Vagina (tissue), 2 donors: ENCODE results near the gene ZNF280D. TPM values are rescaled to one million over a fixed set of nuclear protein-coding genes. Genes with fewer than 3 reads are reported as not detected.
A peak's percentile ranks its signal among the peaks of the same experiment; 100 is the strongest.

Experiments
- DNase-seq, 2 donors: peaks; one replicate each; pipeline ENCODE4 v3.0.0-alpha.2; 2017; ENCODE audit errors: extremely low spot score in 2 of 2
- H3K27ac ChIP-seq: fragments of 200-600 bp; sonication (generic); one replicate; pipeline ENCODE4 v1.5.1; 2019
- H3K27me3 ChIP-seq: fragments of 200-600 bp; sonication (generic); one replicate; pipeline ENCODE4 v1.5.1; 2019
- H3K36me3 ChIP-seq, 2 donors: fragments of 200-600 bp; sonication (generic); one replicate each; pipeline ENCODE4 v1.5.1; 2017 to 2019
- H3K4me1 ChIP-seq: fragments of 200-600 bp; sonication (generic); one replicate; pipeline ENCODE4 v1.5.1; 2019
- H3K4me3 ChIP-seq, 2 donors: fragments of 200-600 bp; sonication (generic); 1 replicate in 1 of 2; 2 replicates in 1 of 2; pipeline ENCODE4 v1.5.1; 2016 to 2019
- H3K9me3 ChIP-seq: fragments of 200-600 bp; sonication (generic); one replicate; pipeline ENCODE4 v1.5.1; 2019
- CTCF ChIP-seq, 3 experiments: fragments of 450-650 bp in 2 of 3; fragments of 200-600 bp in 1 of 3; sonication (generic) in 1 of 3; IDR thresholded peaks; one replicate each; pipeline ENCODE4 v1.5.1; 2017 to 2019; ENCODE audit warnings: antibody characterized with exemption in 3 of 3, mild to moderate bottlenecking in 2 of 3, moderate library complexity in 2 of 3
- POLR2A ChIP-seq, 2 donors: fragments of 450-650 bp; IDR thresholded peaks; one replicate each; pipeline ENCODE4 v1.6.1; 2017; ENCODE audit warnings: antibody characterized with exemption in 2 of 2, mild to moderate bottlenecking in 2 of 2, moderate library complexity in 2 of 2
- POLR2AphosphoS5 ChIP-seq, 2 donors: sonication (generic); formaldehyde crosslinking; IDR thresholded peaks; one replicate each; pipeline ENCODE4 v1.9.0; 2017; ENCODE audit warnings: antibody characterized with exemption in 2 of 2, mild to moderate bottlenecking in 2 of 2, low read depth in 1 of 2; ENCODE audit not compliant: insufficient read depth in 1 of 2
- intact Hi-C: fragments of 100-400 bp; cut with DNase I; formaldehyde crosslinking; loops from one replicate; pipeline ENCODE4 v1.15.1; 2023
- total RNA-seq: library from RNA; depleted of rRNA; stranded (reverse); fragments of >200 nt; gene quantifications from one replicate; pipeline ENCODE4 v1.2.3, GENCODE V29; 2016

ZNF280D gene
- total RNA-seq, 1 donor from 2014 or later: 57.9 TPM

- DNase-seq: no peak
- Histone ChIP-seq H3K36me3 (no peaks in the 10 kb centered on the region), H3K4me1 (peaks cover 7% of the 10 kb centered on the region), H3K27me3 (no peaks in the 10 kb centered on the region), H3K9me3 (no peaks in the 10 kb centered on the region), H3K4me3 (no peak overlapping the region), H3K27ac (no peak overlapping the region)
- no peak for TF ChIP-seq CTCF (IDR thresholded peaks at IDR 0.05)
- TF ChIP-seq POLR2A (IDR thresholded peaks at IDR 0.05): no peak
- TF ChIP-seq POLR2AphosphoS5 (IDR thresholded peaks at IDR 0.05; ENCODE audit: insufficient read depth in 1 of 2, low read depth in 1 of 2): no peak
- intact Hi-C loops: no loop called here
Measured at GRCh38 chr15:56744701-56745683, 11.7 kb upstream of the ZNF280D start.

GRCh38 chr15:56741541-56741940 lies 8.2 kb upstream of the ZNF280D start:
- H3K27ac ChIP-seq: peak overlapping the region; percentile 47
- no peak for DNase-seq
- intact Hi-C loops: no loop called here
- no peaks in the 10 kb centered on the region for H3K9me3 ChIP-seq
- H3K4me1 ChIP-seq: peaks cover 23% of the 10 kb centered on the region
- TF ChIP-seq POLR2AphosphoS5 (IDR thresholded peaks at IDR 0.05; ENCODE audit: insufficient read depth in 1 of 2, low read depth in 1 of 2) (no peak), CTCF (IDR thresholded peaks at IDR 0.05) (no peak), POLR2A (IDR thresholded peaks at IDR 0.05) (no peak)
- no peaks in the 10 kb centered on the region for H3K27me3 ChIP-seq
- no peaks in the 10 kb centered on the region for H3K36me3 ChIP-seq
- no peak overlapping the region for H3K4me3 ChIP-seq

GRCh38 chr15:56739964-56740640 lies 6.8 kb upstream of the ZNF280D start:
- H3K9me3 ChIP-seq: no peaks in the 10 kb centered on the region
- no peak for DNase-seq
- intact Hi-C loops: no loop called here
- H3K4me3 ChIP-seq: no peak overlapping the region
- TF ChIP-seq CTCF (IDR thresholded peaks at IDR 0.05): no peak
- TF ChIP-seq POLR2A (IDR thresholded peaks at IDR 0.05): no peak
- TF ChIP-seq POLR2AphosphoS5 (IDR thresholded peaks at IDR 0.05; ENCODE audit: insufficient read depth in 1 of 2, low read depth in 1 of 2): no peak
- H3K4me1 ChIP-seq: peaks cover 34% of the 10 kb centered on the region
- H3K27me3 ChIP-seq: no peaks in the 10 kb centered on the region
- H3K36me3 ChIP-seq: no peaks in the 10 kb centered on the region
- H3K27ac ChIP-seq: no peak overlapping the region

- no peak for DNase-seq
- Histone ChIP-seq H3K4me3 (no peak overlapping the region), H3K27ac (no peak overlapping the region), H3K27me3 (no peaks in the 10 kb centered on the region), H3K4me1 (peaks cover 34% of the 10 kb centered on the region), H3K36me3 (no peaks in the 10 kb centered on the region), H3K9me3 (no peaks in the 10 kb centered on the region)
- no peak for TF ChIP-seq CTCF (IDR thresholded peaks at IDR 0.05)
- TF ChIP-seq POLR2A (IDR thresholded peaks at IDR 0.05): no peak
- no peak for TF ChIP-seq POLR2AphosphoS5 (IDR thresholded peaks at IDR 0.05; ENCODE audit: insufficient read depth in 1 of 2, low read depth in 1 of 2)
- intact Hi-C loops: no loop called here
Measured at GRCh38 chr15:56739474-56739873, 6.2 kb upstream of the ZNF280D start.
